GM18907 (cell line): Measurements from ENCODE around the gene NT5DC1.
A peak's percentile ranks its signal among the peaks of the same experiment; 100 is the strongest.

Experiments
- ATAC-seq: cut with Tn5 transposase; IDR thresholded peaks from one replicate; pipeline ENCODE4 v1.9.1; 2021; ENCODE audit warnings: mild to moderate bottlenecking, moderate library complexity; ENCODE audit not compliant: unreplicated experiment

The NT5DC1 gene

GRCh38 chr6:116133453-116133852 lies 32.8 kb downstream of the NT5DC1 start:
- ATAC-seq: no peak

GRCh38 chr6:116136373-116136772 lies 35.7 kb downstream of the NT5DC1 start:
- ATAC-seq: no peak

GRCh38 chr6:116136933-116137340 lies 36.3 kb downstream of the NT5DC1 start:
- ATAC-seq: no peak

DNA sequence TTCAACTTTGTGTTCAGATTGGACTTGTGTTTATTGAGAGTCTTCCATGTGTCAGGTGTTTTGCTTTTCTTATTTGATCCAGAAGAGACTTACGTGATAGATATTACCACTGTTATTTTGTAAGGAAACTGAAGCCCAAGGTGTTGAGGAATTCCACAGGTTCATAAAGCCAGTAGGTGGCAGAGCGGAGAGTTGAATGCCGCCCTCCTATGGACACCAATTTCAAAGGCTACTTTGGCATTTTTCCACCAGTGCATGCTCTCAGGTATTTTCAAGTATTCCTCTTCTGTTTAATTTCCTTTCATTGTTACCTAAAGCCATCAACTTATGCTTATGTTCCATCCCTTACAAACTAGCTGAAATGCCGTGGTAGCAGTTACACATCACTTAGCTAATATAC lies 39.3 kb downstream of the NT5DC1 start:
- ATAC-seq: no peak

- ATAC-seq: no peak
These were observed 44.0 kb downstream of the NT5DC1 start for GRCh38 chr6:116144605-116145004.

DNA sequence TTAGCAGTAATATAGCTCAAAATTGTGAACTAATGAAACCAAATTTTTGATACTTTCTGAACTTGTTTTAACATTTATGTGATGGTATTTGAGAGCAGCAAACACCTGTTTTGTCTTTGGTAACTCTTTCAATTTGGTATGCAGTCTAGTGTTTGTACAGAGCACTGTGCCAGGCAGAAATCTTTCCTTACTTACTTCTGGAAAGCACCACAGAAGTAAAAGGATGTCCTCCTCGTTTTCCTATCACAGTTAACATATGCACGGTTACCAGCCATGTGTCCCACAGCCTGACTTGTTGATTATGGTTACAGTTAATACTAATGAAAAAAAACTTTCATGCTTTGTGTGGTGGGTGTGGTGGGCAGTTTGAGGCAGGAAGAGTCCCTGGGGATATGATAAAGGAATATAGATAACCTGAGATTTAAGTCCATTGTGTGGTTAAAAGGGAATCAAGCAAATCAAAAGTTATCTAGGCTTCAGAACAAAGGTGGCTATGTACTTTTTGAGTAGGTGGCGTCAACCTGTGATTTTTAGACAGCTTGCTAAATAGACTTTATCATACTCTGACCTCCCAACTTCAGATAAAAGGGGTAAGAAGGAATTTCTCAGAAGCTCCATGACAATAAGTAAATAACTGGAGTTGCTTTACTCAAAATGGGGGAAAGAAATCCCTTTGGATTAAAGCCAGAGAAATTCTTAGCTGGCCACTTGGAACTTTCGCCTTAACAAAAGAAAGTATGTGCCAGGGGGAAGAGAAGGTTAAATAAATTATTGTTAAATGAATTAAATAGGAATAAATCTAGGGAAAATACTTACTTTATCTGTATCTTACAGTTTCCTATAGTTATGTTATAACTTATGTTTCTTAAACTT lies 45.4 kb downstream of the NT5DC1 start:
- no peak for ATAC-seq

DNA sequence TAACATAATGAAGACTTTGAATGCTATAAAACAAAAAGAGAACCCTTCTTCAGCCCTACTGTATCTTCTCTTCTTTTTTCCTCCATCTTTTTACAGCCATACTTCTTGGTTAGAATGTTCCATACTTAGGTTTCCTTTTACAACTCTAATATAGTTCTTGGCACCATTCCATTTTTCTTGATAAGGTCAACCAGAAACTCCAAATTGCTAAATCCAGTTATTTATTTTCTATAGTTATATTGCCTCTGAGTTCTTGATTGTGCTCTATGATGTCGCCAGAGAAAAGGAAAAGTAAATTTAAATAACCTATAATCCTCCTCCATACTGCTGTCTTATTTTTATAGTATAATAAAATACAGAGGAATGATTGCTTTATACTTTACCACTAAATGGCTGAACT lies 52.0 kb downstream of the NT5DC1 start:
- no peak for ATAC-seq

- ATAC-seq: no peak
These were observed 54.2 kb downstream of the NT5DC1 start for GRCh38 chr6:116154887-116155286.

DNA sequence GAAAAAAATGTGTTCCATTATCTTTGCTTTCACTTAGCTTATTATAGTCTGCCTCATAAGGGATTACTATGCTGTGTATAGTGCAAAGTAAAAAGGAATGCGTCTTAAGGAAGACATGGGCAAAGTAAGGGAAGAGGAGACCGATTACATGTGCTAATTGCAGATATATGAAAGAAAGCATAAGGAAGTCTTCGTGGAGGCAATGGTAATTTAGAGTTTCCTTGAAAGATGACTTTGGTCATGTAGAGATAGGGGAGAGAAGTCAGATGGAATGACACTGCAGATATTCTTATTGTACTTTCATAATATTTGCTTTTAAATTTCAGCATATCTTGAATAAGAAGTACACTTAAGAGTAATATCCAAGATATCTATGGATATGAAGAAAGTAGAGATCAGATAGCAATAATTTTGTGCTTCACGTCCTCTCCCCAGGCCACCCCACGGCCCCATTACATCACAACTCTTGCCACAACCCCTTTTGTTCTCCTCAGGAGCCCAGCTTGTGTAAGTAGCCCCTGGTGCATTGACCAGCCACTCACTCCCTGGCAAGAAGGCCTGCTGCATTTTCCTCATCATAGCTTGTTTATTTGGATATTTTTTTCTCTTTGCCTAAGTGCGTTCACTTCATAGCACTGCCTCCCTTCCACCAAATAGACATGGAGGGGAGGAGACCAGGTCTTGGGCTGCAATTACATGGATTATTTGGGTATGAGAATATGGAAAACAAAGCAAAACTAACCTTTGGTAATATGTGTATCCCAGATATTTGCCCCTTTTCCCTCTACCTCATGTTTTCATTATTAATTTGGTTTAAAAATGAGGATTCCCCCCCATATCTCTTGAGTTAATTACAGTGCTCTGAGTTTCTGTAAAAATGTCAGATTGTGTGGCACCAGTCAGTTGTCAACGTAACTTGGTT lies 56.0 kb downstream of the NT5DC1 start:
- no peak for ATAC-seq

DNA sequence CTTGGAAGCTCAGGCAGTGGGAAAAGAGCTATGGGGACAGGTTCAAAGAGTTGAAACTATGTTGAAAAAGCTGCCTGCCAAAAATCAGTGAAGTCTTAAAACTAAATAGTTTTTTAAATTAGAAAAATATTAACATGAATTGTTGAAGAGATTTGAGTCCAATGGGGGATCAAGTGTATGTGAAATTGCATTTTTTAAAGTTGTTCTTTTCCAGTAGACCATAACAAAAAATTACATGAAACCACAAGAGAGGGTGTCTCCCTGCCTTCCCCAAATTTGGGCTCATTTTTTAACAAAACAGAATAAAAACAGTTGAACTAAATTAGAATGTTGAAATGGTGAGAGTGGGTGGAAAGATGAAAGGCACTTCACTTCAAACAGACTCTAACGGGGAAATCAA lies 56.7 kb downstream of the NT5DC1 start:
- ATAC-seq: no peak

DNA sequence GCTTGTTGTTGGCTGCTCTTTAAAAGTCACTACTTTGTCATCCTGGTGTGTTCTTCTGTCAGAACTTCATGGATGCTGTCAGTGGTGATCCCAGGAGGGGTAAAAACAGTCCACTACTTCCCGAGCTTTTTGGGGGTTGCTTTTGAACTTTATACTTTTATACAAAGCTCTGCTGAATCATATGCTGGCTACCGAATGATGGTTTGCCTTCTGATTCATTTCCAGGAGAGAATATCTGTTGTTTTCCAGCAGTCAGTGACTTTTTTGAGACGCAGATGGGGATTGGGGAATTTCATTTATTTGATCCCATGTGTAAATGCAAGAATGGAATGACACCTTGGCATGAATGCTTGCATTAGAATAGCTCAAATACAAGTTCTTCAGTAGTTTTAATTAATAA lies 58.0 kb downstream of the NT5DC1 start:
- no peak for ATAC-seq

GRCh38 chr6:116159782-116160524 lies 59.3 kb downstream of the NT5DC1 start:
- no peak for ATAC-seq

GRCh38 chr6:116165596-116165995 lies 64.9 kb downstream of the NT5DC1 start:
- peak; percentile 84 for ATAC-seq

GRCh38 chr6:116166369-116166768 lies 65.7 kb downstream of the NT5DC1 start:
- ATAC-seq: no peak

- ATAC-seq: no peak
These were observed 67.5 kb downstream of the NT5DC1 start for GRCh38 chr6:116168148-116168547.

GRCh38 chr6:116169880-116170279 lies 69.2 kb downstream of the NT5DC1 start:
- ATAC-seq: no peak

- ATAC-seq: no peak
These were observed 69.9 kb downstream of the NT5DC1 start for GRCh38 chr6:116170358-116171057.

- ATAC-seq: no peak
These were observed 73.3 kb downstream of the NT5DC1 start for GRCh38 chr6:116173928-116174327.

DNA sequence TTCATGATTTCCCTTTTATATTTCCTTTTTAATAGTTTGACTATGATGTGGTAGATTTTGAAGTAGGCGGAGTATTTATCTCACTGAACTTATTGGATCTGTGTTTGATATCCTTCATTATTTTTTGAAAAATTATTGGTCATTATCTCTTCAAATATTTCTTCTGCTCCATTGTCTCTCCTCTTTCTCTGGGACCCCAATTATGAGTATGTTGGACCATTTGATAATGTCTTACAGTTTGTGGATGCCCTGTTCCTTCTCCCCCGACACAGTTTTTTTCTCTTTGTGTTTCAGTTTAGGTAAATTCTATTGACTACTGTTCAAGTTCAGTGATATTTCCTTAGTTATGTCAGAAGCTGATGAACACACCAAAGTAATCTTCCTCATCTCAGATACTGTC lies 74.7 kb downstream of the NT5DC1 start:
- ATAC-seq: no peak

DNA sequence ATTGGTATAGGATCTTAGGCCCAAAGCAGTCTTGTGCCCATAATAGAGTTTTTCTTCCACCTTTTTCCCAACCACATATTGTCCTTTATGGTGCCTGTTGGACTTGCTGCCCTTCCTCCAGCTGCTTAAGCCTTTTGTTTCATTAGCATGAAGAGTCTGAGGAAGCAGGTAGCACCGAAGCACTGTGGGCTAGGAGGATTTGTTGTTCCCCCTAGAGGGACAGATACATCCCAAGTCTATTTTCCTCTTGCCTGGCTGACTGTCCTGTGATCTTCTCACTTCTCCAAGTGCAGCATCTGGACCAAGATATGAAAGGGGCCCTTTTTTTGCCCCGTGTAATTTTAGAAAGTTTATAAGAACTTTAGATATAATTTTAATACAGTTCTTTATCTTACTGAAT lies 75.9 kb downstream of the NT5DC1 start:
- ATAC-seq: no peak

DNA sequence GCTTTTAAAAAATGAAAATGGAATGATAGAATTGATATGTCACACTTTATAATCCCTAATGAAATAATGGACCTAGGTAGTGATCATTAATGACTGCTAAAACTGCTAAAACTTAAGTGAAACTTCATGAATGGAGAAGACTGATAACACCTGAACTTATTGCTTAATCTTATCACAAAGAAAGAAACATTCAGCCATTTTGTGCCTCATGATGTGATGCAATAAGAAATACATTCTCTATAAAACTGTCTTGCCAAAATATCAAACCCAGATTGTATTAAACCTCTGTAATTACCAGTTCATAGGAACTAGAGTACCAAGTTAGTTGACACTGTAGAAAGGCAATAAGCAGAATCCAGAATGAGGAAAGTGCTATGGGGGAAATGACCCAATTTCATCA lies 79.7 kb downstream of the NT5DC1 start:
- no peak for ATAC-seq
